Neutrophil (primary cell): ENCODE data around the gene KRTAP10-1.

Experiments used
- H3K27ac ChIP-seq: fragments of 200-600 bp; sonication (generic); 2 replicates; pipeline ENCODE4 v1.5.1; 2016; ENCODE audit warnings: mild to moderate bottlenecking, moderate library complexity
- H3K27me3 ChIP-seq: fragments of 200-600 bp; sonication (generic); 2 replicates; pipeline ENCODE4 v1.6.0; 2016; ENCODE audit warnings: mild to moderate bottlenecking
- H3K36me3 ChIP-seq: fragments of 200-600 bp; sonication (generic); 2 replicates; pipeline ENCODE4 v1.5.1; 2017
- H3K4me1 ChIP-seq, 2 experiments: fragments of 200-600 bp in 1 of 2; sonication (generic) in 1 of 2; 1 replicate in 1 of 2; 2 replicates in 1 of 2; pipeline versions ENCODE4 v1.5.1 to v1.6.1; 2013 to 2016; ENCODE audit warnings: low read depth in 1 of 2, low read length in 1 of 2, mild to moderate bottlenecking in 1 of 2, moderate library complexity in 1 of 2; ENCODE audit not compliant: control insufficient read depth in 1 of 2, insufficient read depth in 1 of 2
- H3K4me3 ChIP-seq, 2 experiments: fragments of 200-600 bp in 1 of 2; sonication (generic) in 1 of 2; 1 replicate in 1 of 2; 2 replicates in 1 of 2; pipeline ENCODE4 v1.5.1; 2013 to 2016; ENCODE audit warnings: low read depth in 1 of 2, low read length in 1 of 2, mild to moderate bottlenecking in 1 of 2, moderate library complexity in 1 of 2
- H3K9me3 ChIP-seq: fragments of 200-600 bp; sonication (generic); 2 replicates; pipeline ENCODE4 v1.5.1; 2016
- CTCF ChIP-seq: fragments of 200-600 bp; sonication (generic); IDR thresholded peaks from 2 replicates; pipeline ENCODE4 v1.5.1; 2016; ENCODE audit warnings: antibody characterized with exemption

Gene KRTAP10-1

GRCh38 chr21:44497703-44498126 lies 42.3 kb downstream of the KRTAP10-1 start:
- Histone ChIP-seq H3K36me3 (no peaks in the 10 kb centered on the region), H3K9me3 (peaks cover 3% of the 10 kb centered on the region), H3K4me1 (no peaks in the 10 kb centered on the region)

GRCh38 chr21:44496564-44497550 lies 43.1 kb downstream of the KRTAP10-1 start:
- Histone ChIP-seq H3K4me3 (no peak overlapping the region), H3K4me1 (no peaks in the 10 kb centered on the region), H3K36me3 (no peaks in the 10 kb centered on the region), H3K9me3 (peaks cover 3% of the 10 kb centered on the region), H3K27ac (no peak overlapping the region), H3K27me3 (peaks cover 25% of the 10 kb centered on the region)
- no peak for TF ChIP-seq CTCF

More at GRCh38 chr21:44497703-44498126, 42.3 kb downstream of the KRTAP10-1 start:
- Histone ChIP-seq H3K27ac (no peak overlapping the region), H3K4me3 (no peak overlapping the region), H3K27me3 (peaks cover 26% of the 10 kb centered on the region)
- no peak for TF ChIP-seq CTCF

GRCh38 chr21:44495611-44496563 lies 44.1 kb downstream of the KRTAP10-1 start:
- H3K9me3 ChIP-seq: peaks cover 3% of the 10 kb centered on the region
- no peak for TF ChIP-seq CTCF
- H3K27me3 ChIP-seq: peaks cover 25% of the 10 kb centered on the region
- no peak overlapping the region for H3K27ac ChIP-seq
- no peaks in the 10 kb centered on the region for H3K36me3 ChIP-seq
- no peak overlapping the region for H3K4me3 ChIP-seq
- no peaks in the 10 kb centered on the region for H3K4me1 ChIP-seq

GRCh38 chr21:44494956-44495355 lies 45.0 kb downstream of the KRTAP10-1 start:
- H3K4me3 ChIP-seq: no peak overlapping the region
- no peak for TF ChIP-seq CTCF
- no peaks in the 10 kb centered on the region for H3K36me3 ChIP-seq
- no peaks in the 10 kb centered on the region for H3K4me1 ChIP-seq
- peaks cover 3% of the 10 kb centered on the region for H3K9me3 ChIP-seq
- H3K27ac ChIP-seq: no peak overlapping the region
- peaks cover 30% of the 10 kb centered on the region for H3K27me3 ChIP-seq

- Histone ChIP-seq H3K4me3 (no peak overlapping the region), H3K27ac (no peak overlapping the region), H3K27me3 (peaks cover 31% of the 10 kb centered on the region), H3K36me3 (no peaks in the 10 kb centered on the region), H3K9me3 (peaks cover 3% of the 10 kb centered on the region), H3K4me1 (no peaks in the 10 kb centered on the region)
- no peak for TF ChIP-seq CTCF
Measured at GRCh38 chr21:44494418-44494817, 45.6 kb downstream of the KRTAP10-1 start.
